Upper lobe of left lung (tissue), 4 donors: ENCODE data around the gene MCL1.
"Not testable (repeated sequence)": the region's sequence is repeated elsewhere in the genome, so short reads cannot be mapped to it uniquely, and the experiment has no call there.

Experiments
- CTCF ChIP-seq, 6 experiments: fragments of 450-650 bp in 4 of 6; fragments of 200-600 bp in 2 of 6; sonication (generic) in 2 of 6; IDR thresholded peaks; one replicate each; pipeline ENCODE4 v1.5.1; 2016 to 2019; ENCODE audit warnings: antibody characterized with exemption in 6 of 6
- EP300 ChIP-seq, 4 donors: sonication (generic); formaldehyde crosslinking; IDR thresholded peaks; one replicate each; pipeline ENCODE4 v1.5.1; 2017; ENCODE audit warnings: antibody characterized with exemption in 4 of 4, control low read depth in 2 of 4
- POLR2A ChIP-seq, 4 donors: fragments of 450-650 bp; IDR thresholded peaks; one replicate each; pipeline ENCODE4 v1.5.1; 2016 to 2017; ENCODE audit warnings: antibody characterized with exemption in 4 of 4, mild to moderate bottlenecking in 2 of 4
- POLR2AphosphoS5 ChIP-seq, 2 donors: sonication (generic); formaldehyde crosslinking; IDR thresholded peaks; one replicate each; pipeline ENCODE4 v1.5.1; 2017; ENCODE audit warnings: antibody characterized with exemption in 2 of 2

GRCh38 chr1:150581962-150582361 lies 2.6 kb upstream of the MCL1 start:
- not testable (repeated sequence) for TF ChIP-seq POLR2A, CTCF, POLR2AphosphoS5, EP300 (IDR thresholded peaks at IDR 0.05)
